HG03108 (cell line): ENCODE data around the gene SLC6A18.
"Not testable (repeated sequence)": the region's sequence is repeated elsewhere in the genome, so short reads cannot be mapped to it uniquely, and the experiment has no call there.

Source experiments
- ATAC-seq: cut with Tn5 transposase; IDR thresholded peaks from one replicate; pipeline ENCODE4 v1.9.1; 2021; ENCODE audit warnings: moderate library complexity; ENCODE audit not compliant: unreplicated experiment

Gene SLC6A18

GRCh38 chr5:1252681-1253080 is 27.5 kb downstream of the SLC6A18 start:
- ATAC-seq = no peak

GRCh38 chr5:1253456-1254105 is 28.4 kb downstream of the SLC6A18 start:
- no peak for ATAC-seq

GRCh38 chr5:1254196-1254595 is 29.0 kb downstream of the SLC6A18 start:
- ATAC-seq = no peak

GRCh38 chr5:1255081-1255561 is 29.9 kb downstream of the SLC6A18 start:
- no peak for ATAC-seq

GRCh38 chr5:1256776-1257175 is 31.6 kb downstream of the SLC6A18 start:
- no peak for ATAC-seq

GRCh38 chr5:1257363-1257762 is 32.2 kb downstream of the SLC6A18 start:
- no peak for ATAC-seq

- no peak for ATAC-seq
Measured at GRCh38 chr5:1257841-1258240, 32.7 kb downstream of the SLC6A18 start.

GRCh38 chr5:1259806-1260480 is 34.8 kb downstream of the SLC6A18 start:
- no peak for ATAC-seq

- no peak for ATAC-seq
Measured at GRCh38 chr5:1261643-1262042, 36.5 kb downstream of the SLC6A18 start.

- no peak for ATAC-seq
Measured at GRCh38 chr5:1262381-1262780, 37.2 kb downstream of the SLC6A18 start.

- ATAC-seq = no peak
Measured at GRCh38 chr5:1264211-1264610, 39.0 kb downstream of the SLC6A18 start.

GRCh38 chr5:1265026-1265425 is 39.8 kb downstream of the SLC6A18 start:
- no peak for ATAC-seq

GRCh38 chr5:1265461-1266455 is 40.6 kb downstream of the SLC6A18 start:
- no peak for ATAC-seq

GRCh38 chr5:1266791-1267190 is 41.6 kb downstream of the SLC6A18 start:
- no peak for ATAC-seq

GRCh38 chr5:1267464-1267863 is 42.3 kb downstream of the SLC6A18 start:
- not testable (repeated sequence) for ATAC-seq

GRCh38 chr5:1268056-1268455 is 42.9 kb downstream of the SLC6A18 start:
- ATAC-seq = no peak

GRCh38 chr5:1268666-1269065 is 43.5 kb downstream of the SLC6A18 start:
- no peak for ATAC-seq

GRCh38 chr5:1270426-1270825 is 45.2 kb downstream of the SLC6A18 start:
- no peak for ATAC-seq

- ATAC-seq = no peak
Measured at GRCh38 chr5:1270933-1271914, 46.0 kb downstream of the SLC6A18 start.

- ATAC-seq = no peak
Measured at GRCh38 chr5:1272201-1272600, 47.0 kb downstream of the SLC6A18 start.
